HG02623 (cell line): Measurements from ENCODE around the gene MYCBP2.
"Not testable (repeated sequence)": the region's sequence is repeated elsewhere in the genome, so short reads cannot be mapped to it uniquely, and the experiment has no call there.

Source experiments
- ATAC-seq: cut with Tn5 transposase; IDR thresholded peaks from one replicate; pipeline ENCODE4 v1.9.1; 2021; ENCODE audit warnings: moderate library complexity; ENCODE audit not compliant: unreplicated experiment

The MYCBP2 gene

GRCh38 chr13:77326905-77327604 is at the start of gene MYCBP2:
TSS of gene MYCBP2 (minus strand) at chr13:77327094. CDS start at chr13:77326775, 319 bp downstream.
- peak; percentile 43 for ATAC-seq

DNA sequence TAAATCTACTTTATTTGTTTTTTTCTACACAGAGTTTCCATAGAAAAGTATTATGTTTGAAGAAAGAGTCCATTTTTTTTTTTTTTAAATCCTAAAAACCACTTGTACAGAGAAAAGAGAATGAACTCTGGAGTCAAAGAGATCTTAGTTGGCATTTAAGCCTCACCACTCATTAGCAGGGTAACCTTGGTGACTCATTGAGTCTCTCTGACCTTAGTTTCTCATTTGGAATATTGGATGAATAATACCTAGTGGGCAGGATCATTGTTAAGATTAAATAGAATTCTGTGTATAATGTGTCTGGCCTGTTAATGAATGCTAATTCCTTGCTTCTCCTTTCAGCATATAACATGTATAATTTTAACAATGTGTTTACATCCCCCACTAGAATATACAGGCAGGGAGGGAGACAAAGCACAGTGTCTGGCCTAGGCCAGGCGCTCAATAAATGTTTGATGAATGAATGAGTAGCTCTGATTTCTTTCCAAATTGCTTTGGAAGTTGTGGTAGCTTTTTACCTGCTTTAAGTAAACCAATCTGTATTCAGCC is 48.7 kb upstream of the MYCBP2 start:
- ATAC-seq: no peak

DNA sequence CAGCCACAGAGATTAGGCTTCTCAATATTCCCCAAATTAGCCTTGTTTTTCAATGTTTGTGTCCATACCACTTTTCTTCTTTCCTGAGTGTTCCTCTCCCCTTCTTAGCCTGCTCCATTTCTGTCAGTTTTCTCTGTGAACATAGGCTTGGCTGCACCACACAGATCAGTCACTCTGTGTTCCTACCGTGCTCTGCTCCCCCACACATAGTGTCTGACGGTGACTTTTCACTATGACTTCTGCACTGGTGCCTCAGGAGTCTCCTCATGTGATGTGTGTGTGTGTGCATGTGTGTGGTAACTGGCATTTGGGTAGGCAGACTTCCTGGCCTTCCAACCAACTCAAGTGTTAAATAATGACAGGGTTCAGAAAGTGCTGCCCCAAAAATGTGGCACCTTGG is 47.9 kb upstream of the MYCBP2 start:
- peak; percentile 57 for ATAC-seq

DNA sequence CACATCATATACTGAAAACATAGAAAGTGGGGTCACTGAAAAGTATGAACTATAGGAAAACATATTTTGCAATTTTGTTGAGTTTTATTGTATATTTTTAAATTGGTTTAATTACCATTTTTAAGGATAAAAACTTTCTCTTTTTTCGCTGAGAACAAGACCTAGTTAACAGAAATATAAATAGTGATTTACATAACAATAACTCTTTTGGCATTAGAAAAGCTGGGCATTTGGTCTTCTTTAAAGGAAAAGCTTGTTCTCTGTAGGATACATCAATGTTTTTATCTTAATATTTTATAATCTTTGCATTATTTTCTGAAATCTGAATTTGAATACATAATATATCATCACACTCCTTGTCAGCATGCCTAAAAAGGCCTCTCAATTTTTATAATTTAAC is 47.4 kb upstream of the MYCBP2 start:
- ATAC-seq: no peak

GRCh38 chr13:77373502-77373901 is 46.6 kb upstream of the MYCBP2 start:
- ATAC-seq: no peak

DNA sequence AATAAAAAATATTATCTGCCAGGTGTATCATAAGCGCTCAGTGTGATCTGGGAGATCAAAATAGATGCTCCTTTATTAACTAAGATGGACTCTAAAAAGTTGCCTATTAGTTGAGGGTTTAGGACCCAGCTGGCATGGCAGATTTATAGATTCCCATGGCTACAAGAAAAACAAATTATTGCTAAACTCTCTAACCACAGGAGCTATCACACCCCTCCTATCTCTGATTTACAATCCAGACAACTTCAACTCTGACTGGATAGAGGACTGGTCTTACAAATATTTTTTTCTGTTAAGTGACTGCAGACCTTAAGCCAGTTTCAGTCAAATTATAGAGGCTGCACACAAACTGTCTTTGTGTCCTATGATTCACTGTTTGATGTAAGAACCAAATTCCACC is 45.4 kb upstream of the MYCBP2 start:
- ATAC-seq: no peak

GRCh38 chr13:77370888-77371287 is 44.0 kb upstream of the MYCBP2 start:
- no peak for ATAC-seq

GRCh38 chr13:77362166-77362565 is 35.3 kb upstream of the MYCBP2 start:
- no peak for ATAC-seq

DNA sequence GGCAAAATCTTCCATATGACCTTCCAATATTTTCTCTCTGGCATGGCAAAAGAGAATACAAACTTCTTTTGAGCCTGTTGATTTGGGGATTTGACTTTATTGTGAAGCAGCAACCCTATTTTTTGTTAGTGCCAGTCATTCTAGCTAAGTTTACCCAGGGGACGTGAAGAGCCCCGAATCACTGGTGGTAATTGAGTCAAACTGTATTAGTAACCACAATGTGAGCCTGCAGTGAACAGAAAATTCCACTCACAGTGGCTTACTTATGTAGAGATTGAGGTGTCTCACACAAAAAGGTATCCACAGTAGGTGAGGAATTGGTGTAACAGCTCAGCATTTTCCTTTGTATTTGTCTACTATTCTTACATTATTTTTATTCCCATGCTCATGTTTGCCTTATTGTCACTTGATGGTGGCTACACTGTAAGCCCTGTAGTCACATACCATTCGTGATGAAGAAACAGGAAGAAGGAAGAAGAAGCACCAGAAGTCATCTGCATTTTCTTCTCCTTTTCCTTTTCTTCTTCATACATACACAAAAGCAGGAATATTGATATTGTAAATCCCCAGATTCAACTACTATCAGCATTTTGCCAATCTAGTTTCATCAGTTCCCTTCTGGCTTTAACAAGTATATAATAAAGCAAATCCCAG is 33.3 kb upstream of the MYCBP2 start:
- ATAC-seq: no peak

DNA sequence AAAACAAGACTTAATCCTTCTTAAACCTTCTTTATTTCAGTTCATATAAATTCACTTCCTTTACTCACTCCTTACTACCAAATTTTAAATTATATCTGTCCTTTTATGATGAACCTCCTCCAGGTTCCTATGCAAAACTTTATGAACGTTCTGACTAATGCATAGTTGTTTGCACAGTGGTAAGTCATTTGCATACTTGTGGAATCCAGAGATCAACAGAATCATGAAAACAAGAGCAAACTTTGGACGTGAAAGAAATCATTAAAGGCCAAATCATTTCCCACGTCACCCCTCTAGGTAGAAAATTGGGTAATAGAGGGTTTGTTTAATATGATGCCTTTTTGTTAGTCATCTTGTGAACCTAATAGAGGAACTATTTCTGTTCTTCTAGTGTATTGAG is 32.3 kb upstream of the MYCBP2 start:
- ATAC-seq: no peak

DNA sequence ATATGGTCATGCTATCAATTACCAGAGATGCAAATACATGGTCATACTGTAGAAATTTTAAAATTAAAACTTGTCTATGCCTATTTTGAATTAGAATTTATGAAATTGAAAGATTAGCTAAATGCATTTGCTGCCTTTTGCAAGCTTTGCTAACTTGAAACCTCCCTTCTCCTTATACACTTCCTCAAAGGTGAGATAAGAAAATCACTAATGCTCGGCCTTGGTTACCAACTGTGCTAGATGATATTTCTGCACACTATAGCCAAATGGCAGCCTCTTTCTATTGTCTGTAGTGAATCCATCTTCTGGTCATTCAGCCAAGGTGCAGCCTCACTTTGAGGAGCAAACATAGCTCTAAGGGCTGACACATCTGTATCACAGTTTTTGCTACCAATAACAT is 31.1 kb upstream of the MYCBP2 start:
- no peak for ATAC-seq

DNA sequence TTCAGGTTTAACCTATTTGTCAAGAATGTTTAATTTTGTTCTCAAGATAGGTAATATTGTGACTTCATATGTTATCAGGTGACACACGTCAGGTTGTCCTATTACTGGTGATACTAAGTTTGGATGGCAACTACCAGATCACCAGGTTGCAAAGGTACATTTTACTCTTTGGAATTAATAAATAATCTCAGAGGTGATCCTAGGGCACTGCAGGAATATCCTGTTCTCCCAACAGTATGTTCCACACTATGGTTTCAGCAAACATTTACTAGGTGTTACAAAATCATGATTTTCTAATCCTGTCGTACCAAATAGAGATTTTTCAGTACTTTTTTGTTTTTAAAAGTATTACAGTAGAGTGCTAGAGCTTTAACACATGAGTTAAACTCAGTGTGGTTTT is 29.3 kb upstream of the MYCBP2 start:
- no peak for ATAC-seq

DNA sequence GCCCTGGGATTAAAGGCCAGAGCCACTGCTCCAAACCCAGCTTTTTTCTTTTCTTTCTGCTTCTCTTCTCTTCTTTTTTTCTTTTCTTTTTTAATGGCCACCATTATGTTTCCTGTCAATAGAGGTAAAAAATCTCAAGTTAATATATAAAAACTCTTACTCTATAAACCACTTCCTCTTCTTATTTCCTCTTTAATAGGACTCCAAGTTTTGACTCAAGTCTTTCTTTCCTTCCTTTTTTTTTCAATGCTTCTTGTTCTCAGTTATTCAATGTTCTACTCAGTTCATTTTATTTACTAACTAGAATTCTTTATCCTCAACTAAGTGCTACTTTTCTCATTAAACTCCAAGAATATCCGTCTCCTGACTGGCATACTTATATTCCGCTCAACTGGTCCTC is 27.1 kb upstream of the MYCBP2 start:
- ATAC-seq: no peak

- ATAC-seq: no peak
Measured at GRCh38 chr13:77351315-77351714, 24.4 kb upstream of the MYCBP2 start.

- ATAC-seq: no peak
Measured at GRCh38 chr13:77350811-77351210, 23.9 kb upstream of the MYCBP2 start.

- ATAC-seq: no peak
Measured at GRCh38 chr13:77349365-77349764, 22.5 kb upstream of the MYCBP2 start.

- not testable (repeated sequence) for ATAC-seq
Measured at GRCh38 chr13:77347351-77347750, 20.5 kb upstream of the MYCBP2 start.

DNA sequence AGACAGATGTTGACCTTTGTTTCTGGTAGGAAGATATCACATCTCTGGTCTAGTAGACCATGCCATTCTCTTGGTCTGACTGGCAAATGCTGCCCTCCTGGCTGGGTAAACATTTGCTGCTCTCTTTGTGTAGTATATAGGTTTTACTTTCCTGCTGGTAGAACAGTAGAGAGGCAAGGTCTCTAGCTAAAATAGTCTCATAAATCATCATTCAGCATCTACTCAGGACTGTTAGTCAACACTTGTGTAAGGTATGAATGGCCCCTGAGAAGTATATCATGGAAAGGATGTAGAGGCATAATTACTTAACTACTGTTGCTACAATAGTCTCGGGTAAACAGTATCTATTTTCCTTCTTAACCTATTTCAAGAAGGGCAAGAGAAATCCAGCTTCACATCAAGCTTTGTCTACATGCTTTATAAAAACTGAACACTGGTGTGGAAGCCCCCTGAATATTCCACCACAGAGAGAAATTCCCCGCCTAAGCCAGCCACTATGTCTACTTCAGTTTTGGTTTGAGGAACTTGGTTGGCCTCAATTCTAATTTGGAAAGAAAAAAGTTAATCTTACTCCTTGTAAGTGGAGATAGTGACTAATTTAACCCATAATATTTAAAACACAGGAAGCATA is 18.4 kb upstream of the MYCBP2 start:
- ATAC-seq: peak; percentile 51

DNA sequence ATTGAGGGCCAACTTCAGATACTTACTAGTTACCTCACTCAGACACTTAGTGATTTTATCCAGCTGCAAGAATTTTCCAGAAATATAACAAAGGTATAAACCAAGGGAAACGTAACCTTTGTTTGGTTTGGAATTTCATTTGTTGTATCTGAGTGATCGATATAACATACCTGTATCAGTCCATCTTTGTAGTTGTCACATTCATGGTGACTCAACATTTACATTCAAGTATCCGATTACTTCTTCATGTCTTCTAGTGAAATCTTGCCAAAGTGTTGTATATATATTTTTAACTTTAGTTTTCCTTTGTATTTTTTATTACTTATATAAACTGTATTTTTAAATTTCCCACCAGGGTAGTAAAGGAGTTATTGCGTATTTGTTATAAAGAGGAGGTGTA is 16.9 kb upstream of the MYCBP2 start:
- ATAC-seq: no peak

- ATAC-seq: peak; percentile 47
Measured at GRCh38 chr13:77339408-77339807, 12.5 kb upstream of the MYCBP2 start.

GRCh38 chr13:77338961-77339401 is 12.1 kb upstream of the MYCBP2 start:
- ATAC-seq: peak; percentile 66

DNA sequence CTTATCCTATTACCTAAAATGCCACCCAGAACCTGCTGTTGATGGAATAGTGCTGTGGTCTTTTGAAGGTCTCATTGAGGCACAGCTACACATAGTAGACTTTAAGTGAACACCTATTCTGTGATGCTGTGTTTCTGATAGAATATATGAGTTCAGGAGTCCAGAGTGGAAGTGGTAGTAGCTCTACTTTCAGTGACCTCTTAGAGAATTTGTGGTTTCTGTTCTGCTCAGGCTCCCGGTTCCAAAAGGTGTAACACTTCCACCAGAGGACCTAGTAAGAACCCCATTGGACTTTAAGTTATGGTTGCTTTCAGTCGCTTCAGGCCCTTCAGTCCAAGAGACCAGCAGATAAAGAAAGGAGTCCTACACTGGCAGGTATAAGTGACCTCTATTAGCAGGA is 11.4 kb upstream of the MYCBP2 start:
- peak; percentile 26 for ATAC-seq
